ENCODE data around the gene FOXP2.

- TF ChIP-seq, protein P1, sequence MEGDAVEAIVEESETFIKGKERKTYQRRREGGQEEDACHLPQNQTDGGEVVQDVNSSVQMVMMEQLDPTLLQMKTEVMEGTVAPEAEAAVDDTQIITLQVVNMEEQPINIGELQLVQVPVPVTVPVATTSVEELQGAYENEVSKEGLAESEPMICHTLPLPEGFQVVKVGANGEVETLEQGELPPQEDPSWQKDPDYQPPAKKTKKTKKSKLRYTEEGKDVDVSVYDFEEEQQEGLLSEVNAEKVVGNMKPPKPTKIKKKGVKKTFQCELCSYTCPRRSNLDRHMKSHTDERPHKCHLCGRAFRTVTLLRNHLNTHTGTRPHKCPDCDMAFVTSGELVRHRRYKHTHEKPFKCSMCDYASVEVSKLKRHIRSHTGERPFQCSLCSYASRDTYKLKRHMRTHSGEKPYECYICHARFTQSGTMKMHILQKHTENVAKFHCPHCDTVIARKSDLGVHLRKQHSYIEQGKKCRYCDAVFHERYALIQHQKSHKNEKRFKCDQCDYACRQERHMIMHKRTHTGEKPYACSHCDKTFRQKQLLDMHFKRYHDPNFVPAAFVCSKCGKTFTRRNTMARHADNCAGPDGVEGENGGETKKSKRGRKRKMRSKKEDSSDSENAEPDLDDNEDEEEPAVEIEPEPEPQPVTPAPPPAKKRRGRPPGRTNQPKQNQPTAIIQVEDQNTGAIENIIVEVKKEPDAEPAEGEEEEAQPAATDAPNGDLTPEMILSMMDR (conservative IDR thresholded peaks at IDR 0.05; ENCODE audit: low read depth, low read length): no peak
- TF ChIP-seq EZH2phosphoT487 (IDR thresholded peaks at IDR 0.05; ENCODE audit: borderline replicate concordance, low read length) (no peak), EZH2 (IDR thresholded peaks at IDR 0.05; ENCODE audit: low read length, unreplicated experiment) (no peak)
Measured at GRCh38 chr7:114703677-114704076, 289.1 kb downstream of the FOXP2 start.
